SK-N-MC (cell line): Measurements from ENCODE around the gene KIAA1755.

Source experiments
- EZH2 ChIP-seq: fragments of 200-600 bp; sonication (generic); IDR thresholded peaks from one replicate; pipeline ENCODE4 v1.6.1; 2017; ENCODE audit warnings: antibody characterized with exemption
- FOXP2 ChIP-seq: optimal IDR thresholded peaks from 2 replicates; pipeline ENCODE3; 2011; ENCODE audit warnings: mild to moderate bottlenecking, moderate library complexity; ENCODE audit not compliant: insufficient read depth; ENCODE audit errors: extremely low read length, control extremely low read depth

DNA sequence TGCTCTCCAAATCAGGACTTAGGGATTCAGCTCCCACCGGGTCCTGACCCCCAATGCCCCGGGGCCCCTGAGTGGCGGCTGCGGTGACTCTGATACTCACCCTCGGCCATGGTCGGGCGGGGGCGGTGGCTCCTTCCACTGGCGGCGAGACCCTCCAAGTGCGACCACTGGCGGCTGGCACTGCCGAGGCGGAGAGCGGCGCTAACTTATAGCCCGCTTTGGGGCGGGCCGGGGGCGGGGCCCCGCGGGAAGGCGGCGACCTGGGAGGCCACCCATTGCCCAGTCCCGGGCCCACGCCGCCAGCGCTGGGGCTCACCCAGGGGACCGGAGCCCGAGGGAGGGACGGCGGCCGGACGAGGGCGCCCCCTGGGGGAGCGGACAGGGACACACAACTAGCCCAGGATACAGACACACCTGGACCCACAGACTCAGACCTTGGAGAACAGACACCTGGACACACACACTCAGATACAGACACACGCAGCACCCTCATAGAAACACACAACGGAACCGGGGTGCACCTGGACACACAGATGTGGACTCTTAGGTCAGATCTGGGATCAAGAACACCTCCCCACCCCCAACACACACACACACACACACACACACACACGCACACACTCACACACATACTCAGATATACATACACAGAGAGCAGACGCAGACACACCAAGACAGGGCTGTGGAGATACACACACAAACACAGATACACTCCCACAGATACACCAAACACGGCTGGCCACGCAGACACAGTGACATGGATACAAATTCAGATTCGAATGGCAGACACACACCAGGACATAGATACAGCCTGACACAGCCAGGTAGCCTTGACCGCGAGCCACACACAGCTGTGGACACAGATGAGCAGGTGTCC, 95.2 kb downstream of the KIAA1755 start, which contains the start of gene TGM2:
- TF ChIP-seq EZH2 = no peak
- no peak for TF ChIP-seq FOXP2
